Stimulated activated CD4-positive, alpha-beta T cell treated with anti-CD3 and anti-CD28 coated beads, Interleukin-12 subunit alpha, Interleukin-12 subunit beta, amount 100 ng/mL, for 48 hours (primary cell): ENCODE results near the gene USP10.
"Not testable (repeated sequence)": the region's sequence is repeated elsewhere in the genome, so short reads cannot be mapped to it uniquely, and the experiment has no call there.

ENCODE experiments used
- DNase-seq, 3 donors: peaks; one replicate each; pipeline ENCODE4 v3.0.0-alpha.2; 2020; ENCODE audit warnings: low read depth in 2 of 3, low spot score in 1 of 3

Gene USP10

DNA sequence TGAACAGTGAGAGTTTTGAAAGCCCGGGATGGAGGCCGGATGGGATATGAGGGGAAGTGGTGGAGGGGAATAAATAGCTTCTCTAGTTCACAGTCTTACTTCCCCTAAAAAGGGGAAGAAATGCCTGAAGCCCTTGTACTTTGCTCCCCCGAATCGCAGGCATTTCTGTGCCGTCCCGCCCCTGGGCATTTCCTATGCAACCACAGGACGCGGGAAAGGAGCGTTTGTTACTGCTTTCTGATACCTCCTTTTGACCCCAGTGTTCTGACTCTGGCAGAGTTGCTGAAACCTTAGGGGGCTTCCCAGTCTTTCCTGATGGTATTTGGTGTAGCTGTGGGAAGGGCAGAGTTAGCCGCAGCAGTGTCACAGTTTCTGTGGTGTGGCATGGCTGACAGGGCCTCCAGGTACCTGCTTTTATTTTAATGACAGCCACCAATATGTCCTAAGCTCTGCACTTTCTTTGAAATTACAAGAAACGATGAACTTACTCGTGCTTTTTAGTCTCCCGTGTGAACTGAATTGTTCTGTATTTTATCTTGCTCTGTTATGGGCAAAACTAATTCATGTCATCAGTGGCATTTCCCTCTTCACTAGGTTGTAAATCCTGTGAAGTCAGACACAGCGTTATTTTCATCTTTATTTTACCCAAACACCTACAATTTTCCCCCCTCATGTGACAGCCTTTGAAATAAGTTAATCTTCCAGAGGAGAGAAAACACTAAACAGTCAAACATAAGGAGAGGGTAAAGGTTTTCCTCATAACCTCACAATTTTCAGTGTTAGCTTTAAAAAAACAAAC, 27.1 kb downstream of the USP10 start:
- no peak for DNase-seq

DNA sequence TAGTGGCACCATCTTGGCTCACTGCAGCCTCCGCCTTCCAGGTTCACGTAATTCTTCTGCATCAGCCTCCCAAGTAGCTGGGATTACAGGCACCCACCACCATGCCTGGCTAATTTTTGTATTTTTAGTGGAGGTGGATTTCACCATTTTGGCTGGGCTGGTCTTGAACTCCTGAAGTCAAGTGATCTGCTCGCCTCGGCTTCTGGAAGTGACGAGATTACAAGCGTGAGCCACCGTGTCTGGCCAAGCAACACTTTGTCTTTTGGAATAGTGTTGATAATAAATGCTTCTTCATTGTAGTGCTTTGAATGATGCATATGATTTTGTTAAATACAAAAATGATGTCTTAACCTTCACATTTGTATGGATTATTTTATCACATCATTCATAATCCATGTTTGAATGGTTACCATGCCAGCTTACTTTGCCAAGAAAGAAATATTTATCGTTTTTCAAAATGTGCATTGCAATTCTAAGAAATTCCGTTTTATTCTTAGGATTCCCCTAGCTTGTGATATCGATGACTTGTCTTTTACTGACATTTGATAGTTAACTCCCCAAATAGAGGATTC, 29.1 kb downstream of the USP10 start:
- DNase-seq, result no peak

DNA sequence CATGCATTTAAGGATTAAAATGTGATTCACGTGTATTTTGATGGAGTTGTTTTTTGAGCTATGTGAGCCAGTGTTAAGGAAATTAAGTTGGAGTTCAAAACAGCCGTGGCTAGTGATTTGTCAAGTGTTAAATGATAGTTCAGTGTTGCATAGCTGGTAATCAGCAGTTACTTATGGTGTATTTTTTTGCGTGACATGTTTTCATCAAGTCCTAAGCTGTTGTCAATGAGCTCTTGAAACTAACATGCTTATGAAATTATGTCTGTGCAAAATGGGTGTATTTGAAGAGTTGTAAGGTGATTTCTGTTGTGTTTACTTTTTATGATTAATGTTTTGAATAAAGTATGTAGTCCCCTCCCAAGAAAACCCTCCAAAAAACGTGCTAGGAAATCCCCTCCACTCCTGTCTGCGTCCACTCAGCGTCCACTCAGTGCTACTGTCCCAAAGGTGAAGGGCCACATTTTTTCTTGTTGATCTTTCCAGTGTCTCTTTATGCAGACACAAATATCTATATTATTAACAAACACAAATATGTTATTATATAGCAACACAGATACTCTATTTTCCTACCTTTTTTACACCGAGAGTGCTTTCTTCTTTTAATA, 30.0 kb downstream of the USP10 start:
- no peak for DNase-seq

DNA sequence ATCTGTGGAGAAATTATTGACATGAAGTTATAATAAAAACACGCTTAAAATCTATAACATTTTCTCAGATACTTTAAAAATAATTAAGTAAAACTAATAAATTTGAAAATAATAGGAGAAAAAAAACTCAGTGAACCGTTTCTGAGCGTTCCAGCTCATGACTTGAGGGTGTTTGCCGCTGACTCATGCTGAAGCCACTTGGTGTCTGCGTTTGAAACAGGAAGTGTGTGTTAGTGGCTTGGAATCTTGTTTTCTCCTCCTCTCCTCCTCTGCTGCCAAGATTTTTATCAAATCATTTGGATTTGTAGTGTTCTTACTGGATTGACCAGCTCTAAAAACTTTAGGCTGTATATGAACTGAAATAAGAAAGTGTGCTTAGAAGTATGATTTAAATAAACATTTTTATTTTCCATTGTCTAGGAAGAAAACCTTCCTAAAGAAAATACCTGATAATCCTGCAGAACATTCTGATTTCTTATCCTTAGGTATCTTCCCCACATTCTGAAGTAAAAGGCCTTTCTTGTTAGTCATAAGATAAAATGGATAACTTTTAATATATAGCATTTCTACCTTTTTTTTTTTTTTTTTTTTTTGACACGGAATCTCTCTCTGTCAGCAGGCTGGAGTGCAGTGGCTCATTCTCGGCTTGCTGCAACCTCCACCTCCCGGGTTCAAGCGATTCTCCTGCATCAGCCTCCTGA, 30.8 kb downstream of the USP10 start:
- no peak for DNase-seq

DNA sequence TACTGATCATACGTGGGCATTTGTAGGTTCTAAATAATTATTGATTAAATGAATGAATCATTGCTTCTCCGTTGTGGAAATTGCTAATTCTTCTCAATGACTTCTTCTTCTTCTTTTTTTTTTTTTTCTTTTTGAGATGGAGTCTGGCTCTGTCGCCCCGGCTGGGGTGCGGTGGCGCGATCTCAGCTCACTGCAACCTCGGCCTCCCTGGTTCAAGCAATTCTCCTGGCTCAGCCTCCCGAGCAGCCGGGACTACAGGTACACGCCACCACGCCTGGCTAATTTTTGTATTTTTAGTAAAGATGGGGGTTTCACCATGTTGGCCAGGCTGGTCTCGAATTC, 32.5 kb downstream of the USP10 start:
- not testable (repeated sequence) for DNase-seq

DNA sequence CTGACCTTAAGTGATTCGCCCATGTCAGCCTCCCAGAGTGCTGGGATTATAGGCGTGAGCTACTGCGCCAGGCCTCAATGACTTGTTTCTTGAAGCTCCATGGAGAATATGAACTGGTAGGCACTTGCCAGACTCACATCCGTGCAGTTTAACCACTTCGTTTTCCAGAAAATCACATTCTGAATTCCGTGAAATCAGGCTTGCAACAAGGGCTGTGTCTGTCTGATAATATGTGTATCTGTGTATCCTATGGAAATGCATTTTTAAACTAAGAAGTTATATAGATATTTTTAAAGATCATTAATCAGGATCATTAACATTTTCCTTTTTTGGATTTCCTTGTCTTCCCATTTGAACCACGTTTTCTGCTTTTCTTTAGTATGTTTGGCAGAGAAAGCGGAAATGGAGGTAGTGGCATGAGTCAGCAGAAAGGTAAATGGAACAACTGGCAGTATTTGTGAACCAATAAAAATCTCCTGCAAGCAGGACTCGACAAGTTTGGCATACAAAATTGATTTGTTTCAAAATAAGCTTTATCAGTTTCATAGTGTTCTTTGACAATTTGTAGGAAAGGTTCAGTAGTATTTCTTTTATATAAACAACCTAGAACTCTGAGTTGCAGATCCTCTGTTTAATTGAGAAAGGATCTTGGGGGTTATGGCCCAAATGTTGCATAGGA, 33.0 kb downstream of the USP10 start:
- DNase-seq, result no peak

DNA sequence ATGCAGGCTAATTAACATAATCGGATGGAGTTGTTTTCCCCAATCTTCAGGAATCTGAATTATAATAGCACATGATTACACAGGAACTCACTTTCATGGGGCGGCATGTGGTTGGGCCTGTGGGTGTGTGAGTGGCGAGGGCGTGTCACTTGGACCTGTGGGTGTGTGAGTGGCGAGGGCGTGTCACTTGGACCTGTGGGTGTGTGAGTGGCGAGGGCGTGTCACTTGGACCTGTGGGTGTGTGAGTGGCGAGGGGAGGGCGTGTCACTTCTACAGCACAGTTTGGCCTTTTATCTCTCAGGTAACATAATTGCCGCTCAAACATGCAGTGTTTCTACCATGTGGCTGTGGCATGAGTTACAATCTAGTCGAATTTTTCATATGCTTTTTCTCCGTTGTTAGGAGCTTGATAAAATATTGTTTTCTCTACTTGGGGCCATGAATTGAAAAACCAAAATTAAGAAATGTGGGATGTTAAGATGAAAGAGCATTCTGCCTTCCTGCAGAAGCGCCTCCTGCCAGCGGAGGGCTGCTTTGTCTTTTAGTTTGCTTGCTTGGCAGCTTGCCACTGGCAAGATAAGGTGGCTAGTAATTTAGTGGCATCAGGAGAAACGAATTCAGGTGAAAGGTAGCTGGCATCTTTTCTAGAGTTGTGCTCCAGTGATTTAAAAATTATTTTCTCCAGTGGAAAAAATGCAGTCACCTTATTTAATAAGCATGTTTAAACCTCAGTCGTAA, 36.2 kb downstream of the USP10 start:
- no peak for DNase-seq

DNA sequence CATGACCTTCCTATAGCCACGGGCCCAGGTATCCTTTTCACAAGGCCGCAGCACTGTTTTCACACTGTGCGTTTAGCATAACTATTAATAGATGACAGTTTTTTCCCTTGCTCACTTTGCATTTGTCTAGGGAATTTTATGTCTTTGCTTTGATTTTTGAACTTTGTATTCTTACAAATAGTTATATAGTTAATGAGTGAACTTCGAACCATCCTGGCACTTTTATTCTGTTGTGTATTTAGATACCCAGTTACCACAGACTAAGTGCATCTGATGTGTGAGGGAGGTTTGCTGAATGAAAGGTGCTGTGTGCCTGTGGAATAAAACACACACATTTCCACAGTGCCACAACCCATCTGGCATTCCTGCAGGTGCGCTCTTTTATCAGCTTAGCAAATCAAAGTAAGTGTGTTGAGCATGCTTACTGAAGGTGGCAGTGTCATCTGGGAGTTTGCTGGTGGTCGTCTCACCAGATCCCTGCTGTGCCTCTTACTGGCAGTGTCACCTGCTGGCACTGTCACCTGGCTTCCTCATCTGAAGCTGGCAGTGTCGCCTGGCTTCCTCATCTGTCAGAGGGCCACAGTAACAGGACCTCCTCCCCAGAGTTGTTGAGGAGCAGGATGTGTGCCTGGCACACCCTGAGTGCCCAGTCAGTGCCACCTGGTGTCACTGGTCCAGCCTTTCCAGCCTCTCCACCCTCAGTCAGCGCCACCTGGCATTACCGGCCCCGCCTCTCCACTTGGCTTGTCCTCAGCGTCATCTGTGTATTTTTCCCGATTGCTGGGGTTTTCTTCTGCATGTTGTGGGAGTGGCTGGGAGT, 37.6 kb downstream of the USP10 start:
- no peak for DNase-seq

DNA sequence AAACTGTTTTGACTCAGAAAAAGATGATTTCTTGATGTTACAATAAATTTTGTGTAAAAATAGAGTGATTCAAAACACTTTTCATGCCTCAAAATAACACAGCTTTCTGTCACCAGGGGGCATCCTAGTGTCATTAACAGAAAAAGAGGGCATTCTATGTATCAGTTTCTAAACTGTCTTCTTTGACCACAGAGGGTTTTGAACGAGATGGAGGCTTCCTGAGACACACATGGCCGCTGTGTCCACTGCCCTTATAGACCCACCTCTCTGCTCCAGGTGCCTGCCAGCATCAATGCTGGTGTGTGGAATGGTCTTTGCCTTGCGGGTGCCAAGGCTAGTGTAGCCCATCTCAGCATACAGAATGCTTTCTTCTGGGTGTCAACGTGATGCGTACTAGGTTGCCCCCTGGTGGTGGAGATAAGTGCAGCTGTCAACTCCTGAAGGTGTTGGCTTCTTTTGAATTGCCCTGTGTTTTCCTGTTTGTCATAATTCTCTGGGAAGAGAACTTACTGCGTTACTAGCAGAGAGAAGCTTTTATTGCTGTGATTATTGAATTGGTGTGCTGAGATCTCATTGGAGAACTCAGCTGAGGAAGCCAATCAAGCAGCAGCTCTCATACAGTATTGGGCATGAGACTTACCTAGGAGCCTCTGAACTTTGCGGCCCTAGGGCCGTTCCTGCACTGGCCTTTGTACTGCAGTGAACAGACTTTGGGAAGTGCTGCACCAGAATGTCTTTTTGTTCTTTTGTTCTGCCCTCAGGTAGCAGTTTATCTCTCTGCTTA, 38.6 kb downstream of the USP10 start:
- peak; percentile 60 to 80 (median 62) for DNase-seq

DNA sequence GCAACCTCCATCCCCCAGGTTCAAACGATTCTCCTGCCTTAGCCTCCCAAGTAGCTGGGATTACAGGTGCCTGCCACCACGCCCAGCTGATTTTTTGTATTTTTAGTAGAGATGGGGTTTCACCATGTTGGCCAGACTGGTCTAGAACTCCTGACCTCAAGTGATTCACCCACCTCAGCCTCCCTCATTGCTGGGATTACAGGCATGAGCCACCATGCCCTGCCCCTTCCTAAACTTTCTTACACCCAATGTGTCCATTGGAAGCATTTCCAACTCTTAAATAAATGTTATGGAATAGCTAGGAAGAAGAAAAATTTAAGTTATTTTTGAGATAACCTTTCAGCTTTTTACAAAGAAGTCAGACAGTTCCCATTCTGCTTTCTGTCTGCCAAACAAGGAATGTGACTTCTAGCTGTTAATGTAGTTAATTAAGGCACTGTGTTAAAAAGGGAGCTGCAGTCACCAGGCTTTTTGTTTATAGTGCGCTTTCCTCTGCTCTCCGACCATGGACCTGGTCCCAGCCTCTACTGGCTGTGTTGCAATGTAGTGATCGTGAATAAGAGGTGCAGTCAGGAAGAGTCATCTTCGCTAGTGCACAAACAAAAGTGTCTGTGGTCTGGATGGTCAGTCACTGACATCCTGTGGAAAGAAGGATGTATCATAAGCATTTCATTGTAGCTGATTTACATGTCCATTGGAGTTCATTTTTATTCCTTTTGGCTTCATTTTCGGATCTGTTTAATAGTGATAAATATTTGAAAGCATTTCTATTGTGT, 39.7 kb downstream of the USP10 start:
- DNase-seq, result no peak

DNA sequence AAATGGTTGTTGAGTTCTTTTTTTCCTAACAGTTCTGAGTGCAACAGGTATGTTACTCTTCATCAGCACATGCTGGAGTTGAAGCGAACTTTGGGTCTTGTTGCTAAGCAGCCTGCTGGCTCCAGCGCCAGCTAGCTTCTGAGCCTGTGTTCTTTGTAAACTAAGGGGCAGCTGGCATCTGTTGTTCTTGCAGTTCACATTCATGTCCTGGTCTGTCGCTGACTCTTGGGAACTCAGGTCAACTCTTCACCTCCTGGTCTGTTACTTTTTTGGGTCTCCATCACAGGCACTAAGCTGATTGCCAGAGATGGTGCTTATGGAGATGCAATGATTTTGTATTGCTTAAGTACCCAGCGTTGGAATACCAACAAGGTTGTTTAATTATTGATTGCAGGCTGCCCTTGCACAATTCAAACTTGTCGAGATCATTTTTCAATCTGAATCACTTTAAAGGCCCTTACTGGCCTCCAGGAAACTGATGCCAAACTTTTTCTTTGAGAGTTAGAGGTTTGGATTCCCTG, 40.9 kb downstream of the USP10 start:
- no peak for DNase-seq

DNA sequence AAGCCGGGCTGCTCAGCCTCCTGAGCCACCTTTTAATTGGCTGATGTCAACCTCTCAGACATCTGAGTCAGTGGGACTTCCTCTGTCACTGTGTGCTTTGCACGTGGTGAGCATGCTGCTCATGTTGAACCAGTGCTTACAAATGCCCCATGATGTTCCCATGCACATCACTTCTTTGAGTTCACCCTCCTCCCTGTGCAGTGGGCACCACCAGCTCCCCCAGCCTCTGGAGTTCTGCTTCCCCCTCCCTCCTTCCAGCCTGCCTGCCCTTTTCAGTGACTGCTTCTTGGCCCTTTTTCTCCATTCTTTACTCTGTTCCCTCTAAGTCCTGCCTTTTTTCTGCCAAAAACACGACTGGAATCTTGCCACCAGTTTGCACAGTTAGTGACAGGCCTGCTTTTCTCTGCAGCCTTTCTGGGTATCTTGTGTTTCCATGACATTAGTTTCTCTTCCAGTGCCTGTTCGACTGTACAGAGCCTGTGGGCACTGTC, 41.6 kb downstream of the USP10 start:
- DNase-seq, result no peak

DNA sequence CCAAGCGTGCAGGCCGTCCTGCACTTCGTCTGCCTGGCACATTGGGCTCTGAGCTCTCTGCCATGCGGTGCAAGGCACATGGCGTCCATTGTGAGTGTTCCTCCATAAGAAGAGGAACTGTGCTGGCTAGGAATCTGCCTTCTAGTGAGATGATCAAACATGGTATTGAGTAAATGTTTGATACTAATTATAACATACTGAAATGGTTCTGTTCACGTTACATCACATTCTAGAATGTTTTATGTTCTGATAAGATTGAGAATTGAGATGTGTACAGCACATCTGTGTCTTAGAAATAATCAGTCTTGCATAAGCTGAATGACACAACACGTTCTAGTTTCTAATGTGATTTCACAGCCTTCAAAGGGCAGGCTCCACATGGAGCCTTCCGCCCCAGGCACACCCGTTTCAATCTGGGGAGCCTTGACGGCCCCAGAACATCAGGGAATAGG, 42.9 kb downstream of the USP10 start:
- no peak for DNase-seq

DNA sequence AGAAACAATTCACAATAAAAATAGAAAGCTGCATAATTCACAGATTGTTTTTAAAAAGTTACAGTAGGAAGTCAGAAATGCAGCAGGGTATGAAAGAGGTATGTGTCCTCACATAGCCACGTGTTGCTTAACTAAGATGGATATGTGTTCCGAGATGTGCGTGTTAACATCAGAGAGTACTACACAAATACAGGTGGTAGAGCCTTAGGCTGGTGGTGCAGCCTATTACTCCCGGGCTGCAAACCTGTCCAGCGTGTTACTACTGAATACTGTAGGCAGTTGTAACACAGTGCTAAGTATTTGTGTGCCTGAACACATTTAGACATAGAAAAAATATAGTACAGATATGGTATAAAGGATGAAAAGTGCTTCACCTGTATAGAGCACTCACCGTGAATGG, 46.4 kb downstream of the USP10 start:
- no peak for DNase-seq

DNA sequence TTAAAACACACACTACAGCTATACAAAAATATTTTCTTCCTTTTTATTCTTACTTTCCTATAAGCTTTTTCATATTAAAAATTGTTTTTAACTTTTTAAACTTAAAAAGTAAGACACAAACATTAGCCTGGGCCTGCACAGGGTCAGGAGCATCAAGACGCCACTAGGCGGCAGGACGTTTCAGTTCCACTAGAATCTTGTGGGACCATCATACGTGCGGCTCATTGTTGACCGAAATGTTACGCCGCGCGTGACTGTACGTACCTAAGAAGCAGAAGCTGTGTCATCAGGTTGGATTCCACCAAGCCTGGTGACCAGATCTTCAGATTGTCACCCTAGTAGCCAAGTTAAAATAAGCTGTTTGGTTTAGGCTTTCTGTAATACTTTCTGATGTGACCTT, 47.1 kb downstream of the USP10 start:
- no peak for DNase-seq

DNA sequence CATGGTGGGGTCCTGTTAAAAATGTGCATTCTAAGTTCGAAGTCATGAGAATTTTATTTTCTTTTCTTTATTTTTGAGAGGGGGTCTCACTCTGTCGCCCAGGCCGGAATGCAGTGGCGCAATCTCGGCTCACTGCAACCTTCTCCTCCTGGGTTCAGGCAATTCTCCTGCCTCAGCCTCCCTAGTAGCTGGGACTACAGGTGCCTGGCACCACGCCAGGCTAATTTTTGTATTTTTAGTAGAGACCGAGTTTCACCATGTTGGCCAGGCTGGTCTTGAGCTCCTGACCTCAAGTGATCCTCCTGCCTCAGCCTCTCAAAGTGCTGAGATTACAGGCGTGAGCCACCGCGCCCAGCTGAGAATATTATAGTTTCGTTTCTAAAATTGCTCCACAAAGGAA, 48.4 kb downstream of the USP10 start:
- not testable (repeated sequence) for DNase-seq

DNA sequence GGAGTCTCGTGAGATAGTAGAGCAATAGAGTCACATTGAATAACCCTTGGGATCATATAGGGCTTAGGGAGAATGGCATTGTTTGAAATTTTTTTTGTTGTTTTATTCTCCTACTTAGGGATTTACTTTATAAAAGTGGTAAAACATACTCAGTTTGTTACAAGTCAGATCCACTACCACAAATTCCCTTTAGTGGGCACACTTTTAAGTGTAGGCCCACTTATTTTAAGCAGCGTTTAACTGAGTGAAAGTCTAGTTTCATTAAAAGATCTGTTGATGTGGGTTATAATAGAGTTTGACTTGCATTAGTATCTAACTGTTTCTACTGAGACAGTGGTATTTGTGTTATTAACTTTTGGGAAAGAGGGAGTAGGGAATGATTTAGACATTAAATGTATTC, 49.3 kb downstream of the USP10 start:
- DNase-seq, result no peak

DNA sequence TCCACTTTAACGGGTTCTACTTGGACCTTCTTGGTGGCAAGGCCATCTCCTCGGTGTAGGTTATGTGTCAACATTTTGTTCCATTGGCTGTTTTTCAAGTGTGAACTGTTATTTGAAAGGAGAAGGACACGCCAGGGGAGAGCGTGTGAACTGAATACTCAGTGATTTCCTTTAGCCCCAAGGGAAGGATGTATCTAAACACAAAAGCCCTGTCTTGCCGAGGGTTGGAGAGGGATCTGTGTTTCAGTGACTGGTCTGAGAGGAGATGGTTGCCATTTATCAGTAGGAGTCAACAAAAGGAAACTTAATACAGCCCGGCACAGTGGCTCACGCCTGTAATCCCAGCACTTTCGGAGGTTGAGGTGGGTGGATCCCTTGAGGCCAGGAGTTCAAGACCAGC, 50.0 kb downstream of the USP10 start:
- DNase-seq, result no peak
